Mesenteric fat pad (tissue), 1 donor: ENCODE results near the gene UBE2U. TPM values are rescaled to one million over a fixed set of nuclear protein-coding genes. Genes with fewer than 3 reads are reported as not detected.
"Not testable (repeated sequence)": the region's sequence is repeated elsewhere in the genome, so short reads cannot be mapped to it uniquely, and the experiment has no call there.

Experiments
- DNase-seq: peaks from one replicate; pipeline ENCODE4 v3.0.0-alpha.2; 2020; ENCODE audit warnings: low spot score
- total RNA-seq: library from RNA; stranded (reverse); fragmentation: NEBNext Ultra II Directional; extraction: Animal tissue kit (Norgen Biotek cat#: 25700); gene quantifications from one replicate; pipeline ENCODE4 v1.2.1, GENCODE V29; 2021
- donor health status: DM: yes; HTN: yes; CAD: no.

The UBE2U gene
- total RNA-seq, 1 donor from 2014 or later = not detected

GRCh38 chr1:64239519-64239918 is 36.1 kb downstream of the UBE2U start:
- not testable (repeated sequence) for DNase-seq

DNA sequence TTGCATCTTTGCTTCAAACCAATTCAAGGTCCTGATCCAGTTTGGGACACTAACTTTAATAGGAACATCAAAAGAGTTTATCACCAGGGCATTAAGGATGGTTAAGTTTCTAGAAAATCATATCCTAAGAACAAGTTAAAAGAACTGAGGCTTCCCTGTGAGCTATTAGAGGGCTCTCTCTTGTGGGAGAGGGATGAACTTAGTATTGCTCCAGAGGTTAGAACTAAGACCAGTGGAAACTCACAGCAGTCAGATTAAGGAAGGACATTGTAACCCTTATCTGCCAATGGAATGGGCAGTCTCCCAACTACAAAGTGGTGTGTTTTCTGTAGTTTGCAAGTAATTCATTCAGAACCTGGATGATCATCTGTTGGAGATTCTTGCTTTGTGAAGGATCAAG is 36.8 kb downstream of the UBE2U start:
- no peak for DNase-seq

DNA sequence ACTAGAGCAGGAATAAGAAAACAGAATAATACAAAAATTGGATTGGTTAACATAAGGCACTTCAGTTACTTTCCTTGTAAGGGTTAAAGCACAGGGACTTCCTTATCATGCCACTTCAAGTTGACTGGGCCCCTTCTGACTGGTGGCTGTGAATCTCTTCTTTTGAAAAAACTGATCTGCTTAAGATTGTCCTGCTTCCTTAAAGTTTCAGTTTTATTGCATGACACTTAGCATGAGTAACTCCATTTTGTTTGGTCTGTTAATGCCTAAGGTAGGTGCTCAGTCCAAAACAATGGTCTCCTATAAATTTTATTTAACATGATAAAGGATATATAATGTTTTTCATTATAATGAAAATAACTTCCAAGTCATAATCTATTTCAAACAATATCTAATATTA is 37.6 kb downstream of the UBE2U start:
- no peak for DNase-seq

- no peak for DNase-seq
Observed at GRCh38 chr1:64242895-64243756, 39.7 kb downstream of the UBE2U start.

DNA sequence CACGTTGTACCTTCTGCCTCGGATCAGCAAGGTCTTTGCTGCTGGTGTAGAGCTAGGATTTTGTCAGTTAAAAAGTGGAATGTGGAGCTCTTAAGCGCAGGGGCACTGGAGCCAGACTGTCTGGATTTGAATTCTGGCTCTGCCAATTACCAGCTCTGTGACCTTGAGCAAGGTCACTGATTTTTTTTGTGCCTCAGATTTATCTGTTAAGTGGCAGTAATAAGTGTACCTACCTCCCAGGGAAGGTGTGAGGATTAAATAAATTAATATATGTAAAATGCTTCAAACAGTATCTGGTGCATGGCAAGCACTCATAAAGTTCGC is 40.3 kb downstream of the UBE2U start:
- DNase-seq = no peak

GRCh38 chr1:64245495-64245894 is 42.1 kb downstream of the UBE2U start:
- no peak for DNase-seq

DNA sequence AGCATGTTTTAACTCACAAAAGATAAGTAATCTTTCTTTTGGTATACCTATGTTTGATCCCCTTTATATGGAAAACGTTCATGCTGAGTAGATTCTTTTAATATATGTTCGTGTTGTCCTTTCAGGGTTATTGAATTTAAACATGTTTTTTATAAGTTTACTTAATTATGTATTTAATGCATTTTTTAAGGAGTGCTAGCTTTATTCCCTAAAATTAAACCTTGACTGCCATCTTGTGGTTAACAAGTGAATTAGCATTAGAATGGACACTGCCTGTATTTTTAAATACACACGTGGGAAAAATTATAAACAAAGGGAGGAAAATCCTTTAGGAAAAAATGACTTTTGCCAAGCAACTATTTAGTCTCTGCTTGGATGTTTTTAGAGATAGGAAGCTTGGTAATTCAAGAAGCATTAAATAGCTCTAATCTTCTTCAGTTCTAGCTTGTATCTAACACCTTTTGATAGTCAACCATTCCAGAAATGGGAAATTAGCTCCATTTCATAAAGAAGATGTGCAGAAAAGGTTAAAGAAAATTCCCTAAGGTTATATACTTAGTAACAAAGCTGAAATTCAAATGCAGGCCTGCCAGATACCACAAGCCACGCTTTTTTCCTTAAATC is 43.0 kb downstream of the UBE2U start:
- no peak for DNase-seq

DNA sequence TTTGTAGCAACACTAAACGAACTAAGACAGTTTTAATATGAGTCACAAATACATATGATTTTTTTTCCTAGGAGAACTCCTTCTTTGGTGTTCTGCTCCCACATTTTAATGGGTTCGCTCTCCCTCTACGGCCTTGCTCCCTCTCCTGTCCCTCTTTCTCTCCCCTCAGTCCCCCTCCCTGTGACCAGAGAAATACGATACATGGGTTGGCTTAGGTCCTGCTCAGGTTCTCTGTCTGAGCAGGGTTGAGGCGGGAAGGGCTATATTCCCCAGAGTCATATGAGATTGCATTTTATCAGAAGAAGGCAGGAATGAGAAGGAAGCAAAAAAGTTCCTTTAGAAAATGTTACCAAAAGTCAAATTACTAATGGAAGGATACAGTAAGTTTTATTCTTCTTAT is 44.6 kb downstream of the UBE2U start:
- DNase-seq = no peak

- DNase-seq = not testable (repeated sequence)
Observed at GRCh38 chr1:64250472-64250871, 47.0 kb downstream of the UBE2U start.

DNA sequence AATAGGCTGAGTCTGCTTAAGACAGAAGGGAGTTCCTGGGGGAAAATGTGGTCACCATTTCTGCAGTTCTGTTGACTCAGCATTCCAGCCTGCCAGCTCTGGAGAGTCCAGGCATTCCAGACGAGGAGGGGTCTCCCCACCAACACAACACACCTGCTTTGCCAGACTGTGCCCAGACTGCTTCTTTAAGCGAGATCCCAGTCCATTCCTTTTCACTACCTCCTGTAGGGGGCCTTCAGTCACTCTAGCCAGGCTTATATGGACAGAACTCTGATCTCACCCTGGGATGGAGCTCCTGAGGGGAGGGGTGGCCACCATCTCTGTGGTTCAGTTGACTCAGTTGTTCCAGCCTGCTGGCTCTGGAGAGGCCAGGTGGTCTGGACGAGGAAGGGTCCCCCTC is 48.5 kb downstream of the UBE2U start:
- no peak for DNase-seq

- DNase-seq = not testable (repeated sequence)
Observed at GRCh38 chr1:64257233-64257632, 53.8 kb downstream of the UBE2U start.

GRCh38 chr1:64258444-64258843 is 55.0 kb downstream of the UBE2U start:
- DNase-seq = not testable (repeated sequence)

- no peak for DNase-seq
Observed at GRCh38 chr1:64263335-64263734, 59.9 kb downstream of the UBE2U start.

DNA sequence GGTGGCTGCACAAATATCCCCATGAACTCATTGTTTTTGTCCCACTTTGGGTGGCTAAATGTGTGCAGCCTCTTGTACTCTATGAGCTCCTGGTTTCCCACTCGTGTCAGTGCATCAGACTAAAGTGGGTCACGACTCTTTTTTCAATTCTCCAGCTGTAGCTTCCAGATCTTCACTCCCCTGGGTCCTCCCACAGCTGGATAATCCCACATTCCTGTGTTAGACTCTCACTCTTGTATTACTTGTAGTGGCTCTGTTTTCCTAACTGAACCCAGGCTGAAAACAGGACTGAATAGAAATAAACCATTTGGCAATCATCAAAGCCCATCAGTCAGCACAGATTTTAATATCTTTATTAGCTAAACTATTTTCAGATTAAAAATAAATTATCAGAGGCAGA is 60.4 kb downstream of the UBE2U start:
- DNase-seq = no peak

DNA sequence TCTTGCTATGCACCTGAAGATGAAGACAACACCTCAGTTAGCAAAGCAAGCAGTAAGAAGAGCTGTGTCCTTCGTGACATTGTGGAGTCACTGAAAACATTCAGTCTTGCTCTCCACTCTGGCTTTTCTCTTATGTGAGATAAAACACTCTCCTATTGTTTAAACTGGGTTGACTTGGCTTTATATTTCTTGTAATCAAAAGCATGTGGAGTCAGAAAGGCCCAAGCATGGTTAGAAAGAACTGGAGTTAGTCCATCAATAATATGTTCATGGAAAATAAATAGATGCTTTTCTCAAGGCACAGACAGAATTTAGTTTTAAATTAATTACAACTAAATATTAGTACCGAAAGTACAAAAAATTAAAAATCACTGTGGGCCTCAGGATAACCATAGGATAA is 61.7 kb downstream of the UBE2U start:
- no peak for DNase-seq

DNA sequence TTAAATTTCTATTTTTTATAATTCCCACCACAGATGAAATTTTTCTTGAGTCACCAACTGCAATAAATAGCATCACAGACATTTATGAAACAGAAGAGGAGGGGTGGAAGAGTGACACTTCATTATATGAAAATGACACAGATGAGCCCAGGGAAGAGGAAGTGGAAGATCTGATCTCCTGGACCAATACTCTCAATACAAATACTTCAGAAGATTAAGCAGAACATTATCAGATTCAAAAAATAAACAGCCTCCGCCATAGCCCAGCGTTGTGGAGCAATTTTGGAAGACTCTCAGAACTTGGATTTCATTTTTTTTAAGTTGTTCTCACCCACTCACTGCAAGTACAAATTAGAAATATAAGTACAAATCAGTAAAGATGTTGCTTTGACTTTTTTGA is 63.6 kb downstream of the UBE2U start:
- DNase-seq = no peak

DNA sequence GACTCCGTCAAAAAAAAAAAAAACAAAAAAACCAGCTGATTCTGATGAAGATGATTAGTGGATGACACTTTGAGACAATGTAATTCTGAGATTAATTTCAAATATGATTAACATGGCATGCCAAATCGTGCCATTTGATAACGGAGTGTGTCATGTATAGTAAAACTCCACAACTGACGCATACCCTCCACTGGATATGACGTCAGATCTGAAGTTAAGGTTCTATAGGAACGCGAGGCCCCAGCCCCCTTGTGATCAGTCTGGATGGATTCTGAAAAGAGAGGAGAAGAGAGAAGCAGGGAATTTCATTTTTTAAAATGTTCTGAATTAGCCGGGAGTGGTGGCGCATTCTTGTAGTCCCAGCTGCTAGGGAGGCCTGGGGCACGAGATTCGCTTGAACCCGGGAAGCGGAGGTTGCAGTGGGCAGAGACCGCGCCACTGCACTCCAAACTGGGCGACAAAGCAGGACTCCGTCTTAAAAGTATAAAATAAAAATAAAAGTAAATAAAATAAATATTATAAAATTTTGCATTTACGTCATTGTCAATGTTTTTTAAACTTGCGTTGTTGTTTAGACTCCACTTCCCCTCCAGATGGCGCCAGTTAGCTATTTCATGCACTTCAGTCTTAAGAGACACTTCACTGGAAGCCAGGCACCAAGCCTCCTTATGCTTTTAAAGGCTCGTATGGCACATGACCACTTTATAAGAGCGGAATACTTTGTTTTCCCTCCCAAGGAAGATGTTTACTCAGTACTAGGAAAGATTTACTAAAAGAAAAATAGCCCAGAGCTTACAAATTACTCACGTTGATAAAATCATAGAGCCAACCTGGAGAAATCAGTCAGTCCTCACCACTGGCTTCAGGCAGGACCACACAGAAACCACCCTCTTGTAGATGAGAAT is 65.5 kb downstream of the UBE2U start:
- DNase-seq = no peak

GRCh38 chr1:64269558-64269884 is 66.1 kb downstream of the UBE2U start:
- DNase-seq = no peak

GRCh38 chr1:64280001-64280400 is 76.6 kb downstream of the UBE2U start:
- no peak for DNase-seq

GRCh38 chr1:64282351-64282750 is 78.9 kb downstream of the UBE2U start:
- no peak for DNase-seq

DNA sequence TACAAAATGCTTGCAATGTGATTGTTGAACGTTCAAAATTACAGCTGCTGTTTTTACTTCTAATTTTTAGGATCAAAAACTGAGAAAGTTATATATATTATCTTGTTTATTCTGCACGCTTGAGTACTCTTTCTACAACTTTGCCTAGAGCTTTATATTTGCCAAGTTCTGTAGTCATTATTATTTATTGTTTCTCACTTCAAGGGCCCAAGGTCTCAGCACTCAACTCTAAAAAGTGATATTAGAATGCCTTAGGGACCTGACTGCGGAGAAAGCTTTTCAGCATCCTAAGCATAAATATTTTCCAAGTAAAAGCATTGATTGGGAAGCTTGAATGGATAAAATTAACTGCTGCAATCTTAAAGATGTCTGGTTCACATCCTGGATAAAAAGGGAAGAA is 83.6 kb downstream of the UBE2U start:
- no peak for DNase-seq

- DNase-seq = no peak
Observed at GRCh38 chr1:64290420-64290819, 87.0 kb downstream of the UBE2U start.
